Endothelial cell of umbilical vein (primary cell): ENCODE data around the gene MTR. TPM values are rescaled to one million over a fixed set of nuclear protein-coding genes. Genes with fewer than 3 reads are reported as not detected.

Experiments used
- BruUV-seq: library from RNA; stranded (reverse); fragments of 400-500 nt; replicated peaks from 2 replicates; lab custom pipeline; 2021; lab: Mats Ljungman, UMichigan
- CTCF ChIA-PET: fragments of 300-600, 350-600 bp; sonication (Branson Sonifier 250); formaldehyde crosslinking; loops from one replicate; lab custom pipeline; 2021; ENCODE audit warnings: antibody characterized with exemption, inconsistent platforms; lab: Charles Lee
- POLR2A ChIA-PET: fragments of 300-600, 350-600 bp; sonication (Branson Sonifier 250); formaldehyde crosslinking; loops from one replicate; lab custom pipeline; 2021; ENCODE audit warnings: antibody characterized with exemption, inconsistent platforms; lab: Charles Lee
- DNase-seq: peaks from one replicate; pipeline ENCODE4 v3.0.0-alpha.2; 2011; ENCODE audit warnings: low read depth, low spot score
- FAIRE-seq: peaks from 2 replicates; lab custom pipeline; 2011; peaks lifted over from hg19 to GRCh38; lab: Jason Lieb, UNC
- H2AFZ ChIP-seq: 2 replicates; pipeline ENCODE4 v1.6.0; 2012; ENCODE audit warnings: low read depth, low read length, control low read depth, inconsistent platforms
- H3K27ac ChIP-seq: 2 replicates; pipeline ENCODE4 v1.5.1; 2011; ENCODE audit warnings: low read depth, mild to moderate bottlenecking, control low read depth, low read length, moderate library complexity; ENCODE audit not compliant: insufficient read depth
- H3K27me3 ChIP-seq, 2 experiments: 2 replicates each; pipeline versions ENCODE4 v1.6.0 to v1.6.1; 2011; ENCODE audit warnings: low read length in 2 of 2, mixed read lengths in 1 of 2; ENCODE audit not compliant: control insufficient read depth in 2 of 2, insufficient read depth in 2 of 2
- H3K36me3 ChIP-seq, 2 experiments: 2 replicates in 1 of 2; 3 replicates in 1 of 2; pipeline ENCODE4 v1.5.1; 2011; ENCODE audit warnings: low read length in 2 of 2, mild to moderate bottlenecking in 1 of 2, moderate library complexity in 1 of 2; ENCODE audit not compliant: control insufficient read depth in 2 of 2, insufficient read depth in 2 of 2; ENCODE audit errors: extremely low read depth in 1 of 2
- H3K4me1 ChIP-seq: 3 replicates; pipeline ENCODE4 v1.5.1; 2011; ENCODE audit warnings: mild to moderate bottlenecking, low read length; ENCODE audit not compliant: control insufficient read depth, insufficient read depth; ENCODE audit errors: extremely low read depth
- H3K4me2 ChIP-seq: 2 replicates; pipeline ENCODE4 v1.6.1; 2011; ENCODE audit warnings: low read length, control low read depth, mixed read lengths; ENCODE audit not compliant: insufficient read depth
- H3K4me3 ChIP-seq, 3 experiments: fragments of 200-600 bp in 1 of 3; sonication (generic), shearing (Covaris generic) in 1 of 3; replicated peaks in 1 of 3; 2 replicates each; pipeline ENCODE4 v1.5.1; 2011 to 2016; ENCODE audit warnings: control low read depth in 3 of 3, low read length in 3 of 3, mild to moderate bottlenecking in 2 of 3, inconsistent platforms in 1 of 3, low read depth in 1 of 3, moderate library complexity in 1 of 3; ENCODE audit not compliant: insufficient read depth in 1 of 3
- H3K79me2 ChIP-seq: 2 replicates; pipeline ENCODE4 v1.6.0; 2012; ENCODE audit warnings: low read length, inconsistent platforms; ENCODE audit not compliant: control insufficient read depth, insufficient read depth
- H3K9ac ChIP-seq: replicated peaks from 2 replicates; pipeline ENCODE3; 2011; ENCODE audit warnings: low read length, control low read depth; ENCODE audit not compliant: insufficient read depth; ENCODE audit errors: extremely low read depth
- H3K9me1 ChIP-seq: replicated peaks from 3 replicates; pipeline ENCODE4 v1.6.0; 2011; ENCODE audit warnings: mild to moderate bottlenecking, low read length; ENCODE audit not compliant: control insufficient read depth, insufficient read depth; ENCODE audit errors: extremely low read depth
- H3K9me3 ChIP-seq: replicated peaks from 2 replicates; pipeline ENCODE4 v1.5.1; 2012; ENCODE audit warnings: low read length, inconsistent platforms; ENCODE audit not compliant: control insufficient read depth, insufficient read depth
- H4K20me1 ChIP-seq: replicated peaks from 2 replicates; pipeline ENCODE3; 2011; ENCODE audit warnings: mild to moderate bottlenecking, low read length; ENCODE audit not compliant: control insufficient read depth, insufficient read depth; ENCODE audit errors: extremely low read depth
- EZH2 ChIP-seq: IDR thresholded peaks from 2 replicates; pipeline ENCODE4 v1.6.1; 2012; ENCODE audit warnings: borderline replicate concordance, low read depth, mild to moderate bottlenecking, moderate library complexity, low read length, inconsistent platforms; ENCODE audit not compliant: severe bottlenecking
- FOS ChIP-seq: IDR thresholded peaks from 2 replicates; pipeline ENCODE4 v1.6.1; 2011; ENCODE audit warnings: mild to moderate bottlenecking, low read length, moderate library complexity, borderline replicate concordance; ENCODE audit not compliant: insufficient read depth
- GATA2 ChIP-seq: IDR thresholded peaks from 2 replicates; pipeline ENCODE4 v1.7.0; 2011; ENCODE audit warnings: low read depth, mild to moderate bottlenecking, moderate library complexity, mixed read lengths, low read length; ENCODE audit not compliant: insufficient read length, insufficient read depth
- JUN ChIP-seq: IDR thresholded peaks from 2 replicates; pipeline ENCODE4 v1.6.1; 2011; ENCODE audit warnings: borderline replicate concordance, low read depth; ENCODE audit not compliant: insufficient read length, insufficient read depth
- MYC ChIP-seq: IDR thresholded peaks from one replicate; pipeline ENCODE4 v1.6.1; 2011; ENCODE audit warnings: mild to moderate bottlenecking, low read depth, low read length
- POLR2A ChIP-seq: IDR thresholded peaks from 2 replicates; pipeline ENCODE4 v1.6.1; 2012; ENCODE audit warnings: low read depth, mild to moderate bottlenecking, control low read depth, low read length
- POLR2AphosphoS5 ChIP-seq: IDR thresholded peaks from 2 replicates; pipeline ENCODE4 v1.6.1; 2012; ENCODE audit warnings: low read depth, mild to moderate bottlenecking, control low read depth, low read length, moderate library complexity; ENCODE audit not compliant: insufficient read depth
- dilution Hi-C: fragments of 300-500 bp; cut with MboI; formaldehyde crosslinking; loops from one replicate; pipeline ENCODE4 v1.15.0; 2019; ENCODE audit warnings: low sequenced_read_pairs; ENCODE audit not compliant: extremely low pct_ligation_motif_present
- intact Hi-C: fragments of 100-400 bp; cut with micrococcal nuclease; formaldehyde crosslinking; loops from one replicate; pipeline ENCODE4 v1.10.0; 2022
- polyA plus RNA-seq, 4 experiments: library from polyadenylated mRNA; depleted of rRNA in 3 of 4; stranded (reverse) in 3 of 4; unstranded in 1 of 4; fragments of >200 nt; gene quantifications; 2 replicates each; pipeline versions ENCODE4 v1.2.1 to v1.2.3, GENCODE V29; 2011 to 2012; ENCODE audit warnings: missing spikeins in 1 of 4
- total RNA-seq: library from RNA; stranded (reverse); gene quantifications from 2 replicates; pipeline ENCODE4 v1.2.3, GENCODE V29; 2021
- TF ChIP-seq, protein P1 (sequence below), 2 donors: IDR thresholded peaks; 1 replicate in 1 of 2; 2 replicates in 1 of 2; pipeline ENCODE4 v1.5.1; 2011; ENCODE audit warnings: low read length in 2 of 2, mild to moderate bottlenecking in 2 of 2, moderate library complexity in 2 of 2, control low read depth in 1 of 2, inconsistent platforms in 1 of 2, low read depth in 1 of 2; ENCODE audit not compliant: insufficient read depth in 1 of 2; ENCODE audit errors: extremely low read depth in 1 of 2
- TF ChIP-seq, protein P2 (sequence below): IDR thresholded peaks from 2 replicates; pipeline ENCODE4 v1.6.1; 2011; ENCODE audit not compliant: insufficient read depth, insufficient read length

The MTR gene
- total and polyA plus RNA-seq, 2 donors (not counting 3 experiments of a cell fraction or from before 2014, with no cell fraction given), result 6.7 to 45.2 TPM

DNA sequence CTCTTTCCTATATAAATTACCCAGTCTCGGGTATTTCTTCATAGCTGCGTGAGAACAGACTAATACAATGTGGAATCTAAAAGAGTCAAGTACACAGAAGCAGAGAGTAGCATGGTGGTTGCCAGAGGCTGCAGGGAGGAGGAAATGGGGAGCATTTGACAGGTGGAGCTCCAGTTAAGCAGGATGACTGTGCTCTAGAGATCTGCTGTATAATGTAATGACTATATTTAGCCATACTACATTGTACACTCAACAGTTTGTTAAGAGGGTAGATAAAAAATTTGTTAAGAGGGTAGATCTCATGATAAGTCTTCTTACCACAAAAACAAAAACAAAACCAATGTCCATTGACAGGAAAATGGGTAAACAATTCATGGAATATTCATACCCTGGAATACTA, 127.1 kb downstream of the MTR start:
- no peaks in the 10 kb centered on the region for H3K9me3 ChIP-seq
- DNase-seq, result no peak
- no TSS peak for BruUV-seq
- H3K4me1 ChIP-seq, result no peaks in the 10 kb centered on the region
- H3K27me3 ChIP-seq, result no peaks in the 10 kb centered on the region
- dilution Hi-C loops, result no loop called here
- CTCF ChIA-PET, result no interaction called here
- no peak for FAIRE-seq
- H3K4me2 ChIP-seq, result no peak overlapping the region
- no peaks in the 10 kb centered on the region for H3K36me3 ChIP-seq
- no peak for TF ChIP-seq EZH2
- TF ChIP-seq, protein P1, sequence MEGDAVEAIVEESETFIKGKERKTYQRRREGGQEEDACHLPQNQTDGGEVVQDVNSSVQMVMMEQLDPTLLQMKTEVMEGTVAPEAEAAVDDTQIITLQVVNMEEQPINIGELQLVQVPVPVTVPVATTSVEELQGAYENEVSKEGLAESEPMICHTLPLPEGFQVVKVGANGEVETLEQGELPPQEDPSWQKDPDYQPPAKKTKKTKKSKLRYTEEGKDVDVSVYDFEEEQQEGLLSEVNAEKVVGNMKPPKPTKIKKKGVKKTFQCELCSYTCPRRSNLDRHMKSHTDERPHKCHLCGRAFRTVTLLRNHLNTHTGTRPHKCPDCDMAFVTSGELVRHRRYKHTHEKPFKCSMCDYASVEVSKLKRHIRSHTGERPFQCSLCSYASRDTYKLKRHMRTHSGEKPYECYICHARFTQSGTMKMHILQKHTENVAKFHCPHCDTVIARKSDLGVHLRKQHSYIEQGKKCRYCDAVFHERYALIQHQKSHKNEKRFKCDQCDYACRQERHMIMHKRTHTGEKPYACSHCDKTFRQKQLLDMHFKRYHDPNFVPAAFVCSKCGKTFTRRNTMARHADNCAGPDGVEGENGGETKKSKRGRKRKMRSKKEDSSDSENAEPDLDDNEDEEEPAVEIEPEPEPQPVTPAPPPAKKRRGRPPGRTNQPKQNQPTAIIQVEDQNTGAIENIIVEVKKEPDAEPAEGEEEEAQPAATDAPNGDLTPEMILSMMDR (IDR thresholded peaks at IDR 0.05; ENCODE audit: extremely low read depth in 1 of 2, insufficient read depth in 1 of 2, low read depth in 1 of 2, low read length in 2 of 2), result no peak
- TF ChIP-seq GATA2, result no peak
- TF ChIP-seq JUN, result no peak
- TF ChIP-seq POLR2A, result no peak
- TF ChIP-seq, protein P2, sequence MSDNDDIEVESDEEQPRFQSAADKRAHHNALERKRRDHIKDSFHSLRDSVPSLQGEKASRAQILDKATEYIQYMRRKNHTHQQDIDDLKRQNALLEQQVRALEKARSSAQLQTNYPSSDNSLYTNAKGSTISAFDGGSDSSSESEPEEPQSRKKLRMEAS, result no peak
- TF ChIP-seq POLR2AphosphoS5, result no peak
- TF ChIP-seq MYC, result no peak
- no peak for TF ChIP-seq FOS
- no peak overlapping the region for H3K4me3 ChIP-seq
- no peak overlapping the region for H2AFZ ChIP-seq
- POLR2A ChIA-PET, result no interaction called here
- intact Hi-C loops, result no loop called here
- no peak overlapping the region for H3K27ac ChIP-seq
- no peaks in the 10 kb centered on the region for H4K20me1 ChIP-seq
- no peaks in the 10 kb centered on the region for H3K79me2 ChIP-seq
- H3K9me1 ChIP-seq, result no peaks in the 10 kb centered on the region
- no peak overlapping the region for H3K9ac ChIP-seq
